RWPE2 (cell line): ENCODE measurements around the gene ATP2A1.

Source experiments
- ATAC-seq: fragments of 200-7000 bp; cut with Tn5 transposase; 3 replicates; pipeline ENCODE4 v1.9.1; 2021; ENCODE audit warnings: low read depth
- DNase-seq: peaks from one replicate; pipeline ENCODE4 v3.0.0-alpha.2; 2020; ENCODE audit warnings: low spot score
- H3K27ac ChIP-seq: fragments of 450-650 bp; 2 replicates; pipeline ENCODE4 v1.5.1; 2017; ENCODE audit warnings: mild to moderate bottlenecking; ENCODE audit not compliant: poor library complexity, severe bottlenecking
- H3K27me3 ChIP-seq: fragments of 250-450 bp; sonication (Bioruptor Pico); 2 replicates; pipeline ENCODE4 v1.5.1; 2021; ENCODE audit warnings: mild to moderate bottlenecking, moderate library complexity; ENCODE audit not compliant: insufficient read depth, poor library complexity, severe bottlenecking
- H3K36me3 ChIP-seq: fragments of 250-450 bp; sonication (Bioruptor Pico); 2 replicates; pipeline ENCODE4 v1.5.1; 2020; ENCODE audit warnings: low read depth, mild to moderate bottlenecking, moderate library complexity
- H3K4me1 ChIP-seq: fragments of 250-450 bp; sonication (Bioruptor Pico); 2 replicates; pipeline ENCODE4 v1.5.1; 2021; ENCODE audit warnings: mild to moderate bottlenecking, moderate library complexity; ENCODE audit not compliant: insufficient read depth, poor library complexity, severe bottlenecking
- H3K4me3 ChIP-seq: fragments of 250-450 bp; sonication (Bioruptor Pico); 2 replicates; pipeline ENCODE4 v1.5.1; 2021; ENCODE audit warnings: mild to moderate bottlenecking, moderate library complexity; ENCODE audit not compliant: severe bottlenecking
- H3K9me3 ChIP-seq: fragments of 250-450 bp; sonication (Bioruptor Pico); 2 replicates; pipeline ENCODE4 v1.5.1; 2021; ENCODE audit warnings: mild to moderate bottlenecking, moderate library complexity; ENCODE audit not compliant: severe bottlenecking
- CTCF ChIP-seq: fragments of 450-650 bp; IDR thresholded peaks from one replicate; pipeline ENCODE4 v1.5.1; 2017; ENCODE audit warnings: mild to moderate bottlenecking, moderate library complexity; ENCODE audit not compliant: poor library complexity, severe bottlenecking

The ATP2A1 gene

DNA sequence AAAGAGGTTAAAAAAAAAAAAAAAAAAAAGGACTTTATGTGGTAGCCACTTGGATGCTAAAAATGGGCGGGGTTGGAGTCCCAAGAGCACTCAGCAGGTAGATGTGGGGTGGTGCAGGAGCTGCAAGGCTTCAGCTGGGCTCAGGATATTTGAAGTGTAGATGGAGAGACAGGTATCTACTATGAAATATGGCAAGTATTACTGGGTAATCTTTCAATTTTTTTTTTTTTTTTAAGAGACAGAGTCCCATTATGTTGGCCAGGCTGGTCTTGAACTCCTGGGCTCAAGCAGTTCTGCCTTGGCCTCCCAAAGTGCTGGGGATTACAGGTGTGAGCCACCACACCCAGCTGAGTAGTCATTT is 39.8 kb upstream of the ATP2A1 start:
- Histone ChIP-seq H3K27me3 (no peaks in the 10 kb centered on the region), H3K9me3 (no peaks in the 10 kb centered on the region), H3K27ac (no peak overlapping the region), H3K4me3 (no peak overlapping the region), H3K36me3 (peaks cover 65% of the 10 kb centered on the region), H3K4me1 (no peaks in the 10 kb centered on the region)
- DNase-seq (no peak), ATAC-seq (no peak; the same call in 2 of the 3 replicates)
- no peak for TF ChIP-seq CTCF

DNA sequence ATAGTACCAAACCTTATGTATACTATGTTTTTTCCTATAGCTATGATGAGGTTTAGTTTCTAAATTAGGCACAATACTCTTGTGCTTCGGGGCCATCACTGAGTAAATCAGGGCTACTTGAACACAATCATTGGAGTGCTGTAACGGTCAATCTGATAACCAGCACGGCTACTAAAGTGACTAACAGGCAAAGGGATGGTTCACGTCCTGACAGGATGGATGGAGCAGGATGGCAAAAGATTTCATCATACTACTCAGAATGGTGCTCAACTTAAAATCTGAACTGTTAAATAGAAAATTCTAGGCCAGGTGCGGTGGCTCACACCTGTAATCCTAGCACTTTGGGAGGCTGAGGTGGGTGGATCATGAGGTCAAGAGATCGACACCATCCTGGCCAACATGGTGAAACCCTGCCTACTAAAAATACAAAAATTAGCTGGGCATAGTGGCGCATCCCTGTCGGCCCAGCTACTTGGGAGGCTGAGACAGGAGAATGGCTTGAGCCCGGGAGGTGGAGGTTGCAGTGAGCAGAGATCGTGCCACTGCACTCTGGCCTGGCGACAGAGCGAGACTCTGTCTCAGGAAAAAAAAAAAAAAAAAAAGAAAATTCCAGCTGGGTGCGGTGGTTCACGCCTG is 39.2 kb upstream of the ATP2A1 start:
- Histone ChIP-seq H3K9me3 (no peaks in the 10 kb centered on the region), H3K36me3 (peaks cover 65% of the 10 kb centered on the region), H3K4me1 (no peaks in the 10 kb centered on the region), H3K4me3 (no peak overlapping the region), H3K27ac (no peak overlapping the region), H3K27me3 (no peaks in the 10 kb centered on the region)
- DNase-seq (no peak), ATAC-seq (no peak)
- no peak for TF ChIP-seq CTCF

- no peak overlapping the region for H3K4me3 ChIP-seq
- H3K36me3 ChIP-seq, result peaks cover 65% of the 10 kb centered on the region
- H3K4me1 ChIP-seq, result no peaks in the 10 kb centered on the region
- H3K27ac ChIP-seq, result no peak overlapping the region
- ATAC-seq, result no peak
- TF ChIP-seq CTCF, result no peak
- DNase-seq, result no peak
- H3K9me3 ChIP-seq, result no peaks in the 10 kb centered on the region
- no peaks in the 10 kb centered on the region for H3K27me3 ChIP-seq
Observed at GRCh38 chr16:28839899-28840298, 38.4 kb upstream of the ATP2A1 start.

DNA sequence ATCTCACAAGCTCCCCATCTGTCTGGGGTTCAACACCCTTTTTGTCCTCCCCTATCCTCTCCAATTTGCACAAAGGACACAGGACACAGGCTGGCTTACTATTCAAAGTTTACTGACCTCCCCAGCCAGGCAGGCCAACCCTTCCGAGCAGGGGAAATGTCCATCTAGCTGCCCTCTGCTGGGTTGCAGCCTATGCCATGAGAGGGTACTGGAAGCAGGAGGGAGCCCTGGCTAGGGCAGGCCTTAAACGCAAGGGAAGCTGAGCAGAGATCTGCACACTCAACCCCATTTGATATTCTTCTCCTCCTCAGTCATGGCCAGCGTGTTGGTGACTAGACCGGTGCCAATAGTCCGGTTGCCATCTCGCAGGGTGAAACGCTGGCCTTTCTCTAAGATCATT is 35.6 kb upstream of the ATP2A1 start:
- no peaks in the 10 kb centered on the region for H3K9me3 ChIP-seq
- no peaks in the 10 kb centered on the region for H3K4me1 ChIP-seq
- no peak for TF ChIP-seq CTCF
- ATAC-seq, result no peak
- DNase-seq, result no peak
- H3K4me3 ChIP-seq, result no peak overlapping the region
- H3K27me3 ChIP-seq, result no peaks in the 10 kb centered on the region
- no peak overlapping the region for H3K27ac ChIP-seq
- H3K36me3 ChIP-seq, result peaks cover 42% of the 10 kb centered on the region

DNA sequence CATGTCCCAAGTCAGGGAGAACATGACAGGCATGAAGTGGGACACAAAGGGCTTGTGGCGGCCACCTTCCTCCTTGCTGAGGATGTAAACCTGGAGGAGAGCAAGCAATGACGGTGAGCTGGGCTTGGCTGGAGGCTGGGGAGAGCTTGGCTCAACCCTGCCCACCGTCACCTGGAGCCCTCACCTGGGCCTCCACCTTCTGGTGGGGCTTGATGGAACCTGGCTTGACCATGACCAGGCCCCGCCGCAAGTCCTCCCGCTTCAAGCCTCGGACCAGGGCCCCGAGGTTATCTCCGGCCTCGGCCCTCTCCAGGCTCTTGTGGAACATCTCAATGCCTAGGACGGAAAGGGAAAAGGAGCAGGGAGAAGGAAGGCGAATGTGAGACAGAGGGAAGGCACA is 34.5 kb upstream of the ATP2A1 start:
- ATAC-seq (no peak), DNase-seq (no peak)
- peaks cover 40% of the 10 kb centered on the region for H3K36me3 ChIP-seq
- no peak overlapping the region for H3K27ac ChIP-seq
- TF ChIP-seq CTCF, result no peak
- no peaks in the 10 kb centered on the region for H3K27me3 ChIP-seq
- H3K4me3 ChIP-seq, result no peak overlapping the region
- H3K9me3 ChIP-seq, result no peaks in the 10 kb centered on the region
- no peaks in the 10 kb centered on the region for H3K4me1 ChIP-seq
